Measurements from ENCODE around the gene EIF3J.

DNA sequence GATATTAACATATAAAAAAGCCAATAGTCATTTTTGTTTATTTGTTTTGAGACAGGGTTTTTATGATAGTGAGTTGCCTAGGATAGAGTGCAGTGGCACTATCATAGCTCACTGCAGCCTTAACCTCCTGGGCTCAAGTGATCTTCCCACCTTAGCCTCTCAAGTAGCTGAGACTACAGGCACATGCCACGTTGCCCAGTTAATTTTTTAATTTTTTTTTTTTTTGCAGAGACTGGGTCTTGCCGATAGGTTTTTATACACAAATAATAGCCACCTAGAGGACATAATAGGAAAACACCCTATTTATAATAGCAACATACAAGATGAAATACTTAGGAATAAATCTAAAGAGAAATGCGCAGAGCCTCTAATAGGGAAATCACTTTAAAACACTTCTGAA, 13.3 kb downstream of the EIF3J start:
- TF ChIP-seq, protein P1, sequence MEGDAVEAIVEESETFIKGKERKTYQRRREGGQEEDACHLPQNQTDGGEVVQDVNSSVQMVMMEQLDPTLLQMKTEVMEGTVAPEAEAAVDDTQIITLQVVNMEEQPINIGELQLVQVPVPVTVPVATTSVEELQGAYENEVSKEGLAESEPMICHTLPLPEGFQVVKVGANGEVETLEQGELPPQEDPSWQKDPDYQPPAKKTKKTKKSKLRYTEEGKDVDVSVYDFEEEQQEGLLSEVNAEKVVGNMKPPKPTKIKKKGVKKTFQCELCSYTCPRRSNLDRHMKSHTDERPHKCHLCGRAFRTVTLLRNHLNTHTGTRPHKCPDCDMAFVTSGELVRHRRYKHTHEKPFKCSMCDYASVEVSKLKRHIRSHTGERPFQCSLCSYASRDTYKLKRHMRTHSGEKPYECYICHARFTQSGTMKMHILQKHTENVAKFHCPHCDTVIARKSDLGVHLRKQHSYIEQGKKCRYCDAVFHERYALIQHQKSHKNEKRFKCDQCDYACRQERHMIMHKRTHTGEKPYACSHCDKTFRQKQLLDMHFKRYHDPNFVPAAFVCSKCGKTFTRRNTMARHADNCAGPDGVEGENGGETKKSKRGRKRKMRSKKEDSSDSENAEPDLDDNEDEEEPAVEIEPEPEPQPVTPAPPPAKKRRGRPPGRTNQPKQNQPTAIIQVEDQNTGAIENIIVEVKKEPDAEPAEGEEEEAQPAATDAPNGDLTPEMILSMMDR (conservative IDR thresholded peaks at IDR 0.05) = peak; percentile 56
- no peak for TF ChIP-seq EZH2 (IDR thresholded peaks at IDR 0.05; ENCODE audit: low read depth)
